KMS-11 (cell line): Measurements from ENCODE around the gene TSC22D1.
"Not testable (repeated sequence)": the region's sequence is repeated elsewhere in the genome, so short reads cannot be mapped to it uniquely, and the experiment has no call there.

Experiments used
- H2AFZ ChIP-seq: fragments of 200-600 bp; sonication (generic); 2 replicates; pipeline ENCODE4 v1.6.1; 2016; ENCODE audit warnings: antibody characterized with exemption, mixed run types, low read depth
- H3K27ac ChIP-seq: fragments of 200-600 bp; sonication (generic); 2 replicates; pipeline ENCODE4 v1.6.1; 2016; ENCODE audit warnings: mild to moderate bottlenecking, mixed run types
- H3K27me3 ChIP-seq: fragments of 200-600 bp; sonication (generic); 2 replicates; pipeline ENCODE4 v1.6.1; 2017; ENCODE audit warnings: mild to moderate bottlenecking, low read depth, mixed run types, moderate library complexity; ENCODE audit not compliant: insufficient read depth
- H3K36me3 ChIP-seq: fragments of 200-600 bp; sonication (generic); 2 replicates; pipeline ENCODE4 v1.6.1; 2017; ENCODE audit warnings: mild to moderate bottlenecking, mixed run types; ENCODE audit not compliant: insufficient read depth
- H3K4me1 ChIP-seq: fragments of 200-600 bp; sonication (generic); 2 replicates; pipeline ENCODE4 v1.6.1; 2016; ENCODE audit warnings: mild to moderate bottlenecking, low read depth, mixed run types; ENCODE audit not compliant: poor library complexity, severe bottlenecking
- H3K4me2 ChIP-seq: fragments of 200-600 bp; sonication (generic); 2 replicates; pipeline ENCODE4 v1.7.0; 2016; ENCODE audit warnings: mild to moderate bottlenecking, mixed run types
- H3K4me3 ChIP-seq: fragments of 200-600 bp; sonication (generic); IDR thresholded peaks from 2 replicates; pipeline ENCODE4 v1.6.1; 2017; ENCODE audit warnings: low read depth, low read length, mixed read lengths; ENCODE audit not compliant: insufficient read depth
- H3K79me2 ChIP-seq: fragments of 200-600 bp; sonication (generic); 2 replicates; pipeline ENCODE4 v1.6.1; 2016; ENCODE audit warnings: low read depth, mixed run types; ENCODE audit not compliant: insufficient read depth
- H3K9ac ChIP-seq: fragments of 200-600 bp; sonication (generic); 2 replicates; pipeline ENCODE4 v1.6.1; 2016; ENCODE audit warnings: mild to moderate bottlenecking, mixed run types
- H4K20me1 ChIP-seq: fragments of 200-600 bp; sonication (generic); 2 replicates; pipeline ENCODE4 v1.6.1; 2016; ENCODE audit warnings: mild to moderate bottlenecking, mixed run types; ENCODE audit not compliant: insufficient read depth
- TF ChIP-seq, protein P1 (sequence below): fragments of 200-600 bp; sonication (generic); conservative IDR thresholded peaks from 2 replicates; pipeline ENCODE4 v1.6.1; 2017; ENCODE audit warnings: low read depth, mild to moderate bottlenecking, antibody characterized with exemption, low read length, moderate library complexity, mixed read lengths

TSC22D1 gene

DNA sequence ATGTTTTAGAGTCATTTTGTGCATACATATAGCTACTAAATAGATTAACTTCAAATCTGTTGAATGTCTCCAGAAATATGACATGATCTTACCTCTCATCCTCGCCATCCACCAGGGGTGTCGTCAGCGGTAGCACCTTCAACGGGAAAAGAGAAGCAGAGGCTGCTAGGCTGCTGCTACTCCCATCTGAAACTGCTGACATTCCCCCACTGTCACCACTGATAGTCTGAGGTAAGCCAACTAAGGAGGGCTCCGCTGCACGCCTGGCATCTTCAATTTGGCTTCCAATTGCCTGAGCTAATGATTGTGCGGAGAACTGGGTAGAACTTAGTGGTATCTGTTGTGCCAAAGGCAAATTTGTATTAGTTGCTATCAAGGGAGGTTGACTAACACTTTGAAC, 3.1 kb downstream of the TSC22D1 start:
- Histone ChIP-seq H3K4me3 (no peak overlapping the region), H4K20me1 (no peaks in the 10 kb centered on the region), H2AFZ (no peak overlapping the region), H3K27me3 (no peaks in the 10 kb centered on the region), H3K79me2 (peaks cover 12% of the 10 kb centered on the region; the same call in 1 of the 2 replicates), H3K36me3 (no peaks in the 10 kb centered on the region), H3K9ac (no peak overlapping the region), H3K27ac (no peak overlapping the region), H3K4me1 (peaks cover 30% of the 10 kb centered on the region), H3K4me2 (no peak overlapping the region; the same call in 1 of the 2 replicates)
- TF ChIP-seq, protein P1, sequence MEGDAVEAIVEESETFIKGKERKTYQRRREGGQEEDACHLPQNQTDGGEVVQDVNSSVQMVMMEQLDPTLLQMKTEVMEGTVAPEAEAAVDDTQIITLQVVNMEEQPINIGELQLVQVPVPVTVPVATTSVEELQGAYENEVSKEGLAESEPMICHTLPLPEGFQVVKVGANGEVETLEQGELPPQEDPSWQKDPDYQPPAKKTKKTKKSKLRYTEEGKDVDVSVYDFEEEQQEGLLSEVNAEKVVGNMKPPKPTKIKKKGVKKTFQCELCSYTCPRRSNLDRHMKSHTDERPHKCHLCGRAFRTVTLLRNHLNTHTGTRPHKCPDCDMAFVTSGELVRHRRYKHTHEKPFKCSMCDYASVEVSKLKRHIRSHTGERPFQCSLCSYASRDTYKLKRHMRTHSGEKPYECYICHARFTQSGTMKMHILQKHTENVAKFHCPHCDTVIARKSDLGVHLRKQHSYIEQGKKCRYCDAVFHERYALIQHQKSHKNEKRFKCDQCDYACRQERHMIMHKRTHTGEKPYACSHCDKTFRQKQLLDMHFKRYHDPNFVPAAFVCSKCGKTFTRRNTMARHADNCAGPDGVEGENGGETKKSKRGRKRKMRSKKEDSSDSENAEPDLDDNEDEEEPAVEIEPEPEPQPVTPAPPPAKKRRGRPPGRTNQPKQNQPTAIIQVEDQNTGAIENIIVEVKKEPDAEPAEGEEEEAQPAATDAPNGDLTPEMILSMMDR: no peak

DNA sequence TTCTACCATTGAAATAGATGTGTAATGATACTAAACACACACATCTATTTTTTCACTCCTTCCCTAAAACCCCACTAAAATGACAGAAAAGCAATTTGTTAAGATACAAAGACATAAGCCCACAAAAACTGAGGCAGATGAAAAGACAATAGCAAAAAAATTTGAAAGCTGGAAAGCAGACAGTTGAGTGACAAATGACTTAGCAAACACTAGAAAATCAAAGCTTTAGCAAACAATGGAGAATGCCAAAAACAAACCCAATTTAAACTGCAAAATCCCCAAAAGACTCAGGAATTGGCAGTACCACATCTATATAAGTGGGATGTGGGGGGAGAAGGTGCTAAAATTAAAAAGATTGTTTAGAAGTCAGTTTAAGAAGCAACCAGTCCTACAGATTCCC, 9.5 kb downstream of the TSC22D1 start:
- no peak overlapping the region for H3K4me2 ChIP-seq
- no peak overlapping the region for H3K4me3 ChIP-seq
- no peaks in the 10 kb centered on the region for H3K4me1 ChIP-seq
- H4K20me1 ChIP-seq: no peaks in the 10 kb centered on the region
- no peak overlapping the region for H3K9ac ChIP-seq
- H3K27ac ChIP-seq: no peak overlapping the region
- H2AFZ ChIP-seq: no peak overlapping the region
- H3K27me3 ChIP-seq: no peaks in the 10 kb centered on the region
- TF ChIP-seq, protein P1: no peak
- no peaks in the 10 kb centered on the region for H3K36me3 ChIP-seq
- no peaks in the 10 kb centered on the region for H3K79me2 ChIP-seq

DNA sequence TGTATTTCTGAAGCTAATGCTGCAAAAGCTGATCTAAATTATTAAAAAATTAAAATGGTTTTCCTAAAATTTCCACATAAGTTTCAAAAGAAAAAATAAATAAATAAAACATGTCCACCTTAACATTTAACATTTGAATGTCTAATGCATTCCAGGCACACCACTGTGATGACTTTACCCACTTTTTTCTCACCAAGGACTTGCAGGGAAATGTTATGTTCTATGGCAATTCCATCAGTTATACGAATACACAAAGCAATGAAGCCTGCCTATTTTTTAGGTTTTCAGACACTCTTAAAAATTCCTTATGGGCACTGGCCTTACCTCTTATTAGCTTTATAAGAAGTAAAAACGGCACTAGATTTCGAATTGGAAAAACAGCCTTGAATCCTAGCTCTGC, 10.2 kb downstream of the TSC22D1 start:
- Histone ChIP-seq H3K4me3 (no peak overlapping the region), H3K27ac (no peak overlapping the region), H3K4me1 (no peaks in the 10 kb centered on the region), H3K79me2 (no peaks in the 10 kb centered on the region), H3K9ac (no peak overlapping the region), H3K4me2 (no peak overlapping the region), H2AFZ (no peak overlapping the region), H3K36me3 (no peaks in the 10 kb centered on the region), H4K20me1 (no peaks in the 10 kb centered on the region), H3K27me3 (no peaks in the 10 kb centered on the region)
- TF ChIP-seq, protein P1: no peak

DNA sequence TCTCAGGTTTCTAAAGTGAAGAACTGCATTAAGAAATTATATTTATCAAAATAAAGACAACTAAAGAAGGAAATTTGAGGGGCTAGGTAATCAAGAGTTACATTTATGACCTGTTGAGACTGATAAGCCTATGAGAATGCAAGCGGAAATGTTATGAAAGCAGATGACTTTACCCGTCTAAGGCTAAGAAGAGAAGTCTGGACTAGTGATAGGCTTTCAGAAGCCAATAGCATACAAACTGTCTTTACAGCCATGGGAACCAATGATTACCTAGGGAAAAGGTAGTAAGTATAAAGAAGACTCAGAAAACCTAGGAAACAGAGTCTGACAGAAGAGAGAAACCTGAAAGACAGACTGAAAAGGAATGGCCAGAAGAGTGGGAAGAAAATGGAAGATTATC, 11.2 kb downstream of the TSC22D1 start:
- H3K79me2 ChIP-seq: no peaks in the 10 kb centered on the region

DNA sequence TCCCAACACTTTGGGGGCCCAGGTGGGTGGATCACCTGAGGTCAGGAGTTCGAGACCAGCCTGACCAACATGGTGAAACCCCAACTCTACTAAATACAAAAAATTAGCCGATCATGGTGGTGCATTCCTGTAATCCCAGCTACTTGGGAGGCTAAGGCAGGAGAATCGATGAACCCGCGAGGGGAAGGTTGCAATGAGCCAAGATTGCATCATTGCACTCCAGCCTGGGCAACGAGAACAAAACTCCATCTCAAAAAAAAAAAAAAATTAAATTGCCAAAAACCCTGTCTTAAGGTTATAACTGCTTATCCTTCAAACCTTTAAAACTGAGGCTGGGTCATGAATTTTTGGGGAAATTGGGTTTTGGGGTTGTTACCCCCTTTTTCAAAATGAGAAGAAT, 13.3 kb downstream of the TSC22D1 start:
- not testable (repeated sequence) for H4K20me1 ChIP-seq, H3K4me3 ChIP-seq, H3K79me2 ChIP-seq, H2AFZ ChIP-seq, H3K27ac ChIP-seq, H3K9ac ChIP-seq, H3K4me2 ChIP-seq, H3K36me3 ChIP-seq, H3K27me3 ChIP-seq, H3K4me1 ChIP-seq

More for the DNA sequence above, 11.2 kb downstream of the TSC22D1 start:
- TF ChIP-seq, protein P1: no peak
- no peak overlapping the region for H2AFZ ChIP-seq
- no peak overlapping the region for H3K27ac ChIP-seq
- H3K4me3 ChIP-seq: no peak overlapping the region
- H3K9ac ChIP-seq: no peak overlapping the region
- no peaks in the 10 kb centered on the region for H4K20me1 ChIP-seq
- H3K4me1 ChIP-seq: no peaks in the 10 kb centered on the region
- no peak overlapping the region for H3K4me2 ChIP-seq
- no peaks in the 10 kb centered on the region for H3K36me3 ChIP-seq
- H3K27me3 ChIP-seq: no peaks in the 10 kb centered on the region
